Measurements from ENCODE around the gene DNAH6. TPM values are rescaled to one million over a fixed set of nuclear protein-coding genes. Genes with fewer than 3 reads are reported as not detected.

Gene DNAH6
- total and polyA plus RNA-seq, 10 of the 15 experiments (the other 5 are each of a cell fraction or from before 2014, with no cell fraction given), result 0.07 to 1.0 (median 0.29) TPM

- no peak for TF ChIP-seq STAT3 (IDR thresholded peaks at IDR 0.05; ENCODE audit: low read depth, low read length)
- TF ChIP-seq NKRF (conservative IDR thresholded peaks at IDR 0.05), result peak; percentile 79
- TF ChIP-seq RB1 (IDR thresholded peaks at IDR 0.05; ENCODE audit: borderline replicate concordance), result no peak
- TF ChIP-seq SKIL (IDR thresholded peaks at IDR 0.05; ENCODE audit: low read depth, poor library complexity, severe bottlenecking), result peak; percentile 100
- peak; percentile 95 for TF ChIP-seq MTA2 (IDR thresholded peaks at IDR 0.05; ENCODE audit: low read depth)
- peak; percentile 90 for TF ChIP-seq BMI1 (IDR thresholded peaks at IDR 0.05; ENCODE audit: borderline replicate concordance)
- TF ChIP-seq BCL3 (IDR thresholded peaks at IDR 0.05; ENCODE audit: borderline replicate concordance, insufficient read depth, low read depth, low read length, poor library complexity, severe bottlenecking), result peak; percentile 97
- peak; percentile 90 for TF ChIP-seq PAX5 (IDR thresholded peaks at IDR 0.05; ENCODE audit: borderline replicate concordance, low read depth, low read length)
- TF ChIP-seq CREB1 (IDR thresholded peaks at IDR 0.05; ENCODE audit: low read depth), result peak; percentile 33; the same call in 1 of the 2 replicates
- TF ChIP-seq RFX5 (IDR thresholded peaks at IDR 0.05; ENCODE audit: low read depth, low read length), result no peak
- TF ChIP-seq CREM (IDR thresholded peaks at IDR 0.05; ENCODE audit: low read depth), result peak; percentile 96
- no peak for TF ChIP-seq E2F8 (IDR thresholded peaks at IDR 0.05; ENCODE audit: low read depth, partially characterized antibody)
- TF ChIP-seq MXI1 (IDR thresholded peaks at IDR 0.05; ENCODE audit: low read depth, low read length), result peak; percentile 51; the same call in 1 of the 2 replicates
- peak; percentile 82 for TF ChIP-seq RAD51 (IDR thresholded peaks at IDR 0.05)
- peak; percentile 94 for TF ChIP-seq RUNX3 (IDR thresholded peaks at IDR 0.05; ENCODE audit: low read length)
- no peak for TF ChIP-seq KLF5 (IDR thresholded peaks at IDR 0.05; ENCODE audit: partially characterized antibody)
- TF ChIP-seq CEBPB (IDR thresholded peaks at IDR 0.05; ENCODE audit: borderline replicate concordance in 1 of 2, low read depth in 2 of 2, low read length in 2 of 2), result peak in 1 of 2 experiments; percentile 95; a peak in 2 of 4 replicates
- TF ChIP-seq MLLT1 (IDR thresholded peaks at IDR 0.05), result 0 out of 2 replicates have a peak, but pooled peaks have one; percentile 14
- no peak for TF ChIP-seq HCFC1 (IDR thresholded peaks at IDR 0.05; ENCODE audit: low read length)
- peak; percentile 93 to 97 for TF ChIP-seq EP300 (IDR thresholded peaks at IDR 0.05; ENCODE audit: borderline replicate concordance in 1 of 2, control insufficient read depth in 1 of 2, low read depth in 2 of 2, low read length in 2 of 2)
These were observed 300.9 kb downstream of the DNAH6 start (continued) for GRCh38 chr2:84817239-84817655.

All from GM12878 (cell line).